Measurements from ENCODE around the gene RPL12. TPM values are rescaled to one million over a fixed set of nuclear protein-coding genes. Genes with fewer than 3 reads are reported as not detected.

RPL12 gene
- total and polyA plus RNA-seq, 10 donors, result 1,013 to 9,017 (median 1,657) TPM

- Histone ChIP-seq H3K27me3 (replicated peaks in 1 of 7) (no peaks in the 10 kb centered on the region), H3K27ac (no peak overlapping the region), H3K36me3 (peaks cover 0 to 95% (median 73%) of the 10 kb centered on the region in 6 donors), H3K9me3 (no peaks in the 10 kb centered on the region), H3K4me1 (peaks cover 0 to 13% (median 4%) of the 10 kb centered on the region in 6 donors), H3K4me3 (no peak overlapping the region)
- TF ChIP-seq, protein P1, sequence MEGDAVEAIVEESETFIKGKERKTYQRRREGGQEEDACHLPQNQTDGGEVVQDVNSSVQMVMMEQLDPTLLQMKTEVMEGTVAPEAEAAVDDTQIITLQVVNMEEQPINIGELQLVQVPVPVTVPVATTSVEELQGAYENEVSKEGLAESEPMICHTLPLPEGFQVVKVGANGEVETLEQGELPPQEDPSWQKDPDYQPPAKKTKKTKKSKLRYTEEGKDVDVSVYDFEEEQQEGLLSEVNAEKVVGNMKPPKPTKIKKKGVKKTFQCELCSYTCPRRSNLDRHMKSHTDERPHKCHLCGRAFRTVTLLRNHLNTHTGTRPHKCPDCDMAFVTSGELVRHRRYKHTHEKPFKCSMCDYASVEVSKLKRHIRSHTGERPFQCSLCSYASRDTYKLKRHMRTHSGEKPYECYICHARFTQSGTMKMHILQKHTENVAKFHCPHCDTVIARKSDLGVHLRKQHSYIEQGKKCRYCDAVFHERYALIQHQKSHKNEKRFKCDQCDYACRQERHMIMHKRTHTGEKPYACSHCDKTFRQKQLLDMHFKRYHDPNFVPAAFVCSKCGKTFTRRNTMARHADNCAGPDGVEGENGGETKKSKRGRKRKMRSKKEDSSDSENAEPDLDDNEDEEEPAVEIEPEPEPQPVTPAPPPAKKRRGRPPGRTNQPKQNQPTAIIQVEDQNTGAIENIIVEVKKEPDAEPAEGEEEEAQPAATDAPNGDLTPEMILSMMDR (IDR thresholded peaks at IDR 0.05 in 8 of 11, conservative IDR thresholded peaks at IDR 0.05 in 3 of 11), result no peak
- TF ChIP-seq POLR2A (IDR thresholded peaks at IDR 0.05) (no peak), POLR2AphosphoS5 (IDR thresholded peaks at IDR 0.05) (no peak)
- DNase-seq, result no peak
- 93 to 98% (median 96%) methylated on average over 8 to 9 of the region's 9 CpGs for WGBS, 5 donors
- intact Hi-C loops (cut with DNase I; ENCODE audit: low total_unique reads), result no loop called here
Observed at GRCh38 chr9:127494304-127494702, 43.1 kb upstream of the RPL12 start.

DNA sequence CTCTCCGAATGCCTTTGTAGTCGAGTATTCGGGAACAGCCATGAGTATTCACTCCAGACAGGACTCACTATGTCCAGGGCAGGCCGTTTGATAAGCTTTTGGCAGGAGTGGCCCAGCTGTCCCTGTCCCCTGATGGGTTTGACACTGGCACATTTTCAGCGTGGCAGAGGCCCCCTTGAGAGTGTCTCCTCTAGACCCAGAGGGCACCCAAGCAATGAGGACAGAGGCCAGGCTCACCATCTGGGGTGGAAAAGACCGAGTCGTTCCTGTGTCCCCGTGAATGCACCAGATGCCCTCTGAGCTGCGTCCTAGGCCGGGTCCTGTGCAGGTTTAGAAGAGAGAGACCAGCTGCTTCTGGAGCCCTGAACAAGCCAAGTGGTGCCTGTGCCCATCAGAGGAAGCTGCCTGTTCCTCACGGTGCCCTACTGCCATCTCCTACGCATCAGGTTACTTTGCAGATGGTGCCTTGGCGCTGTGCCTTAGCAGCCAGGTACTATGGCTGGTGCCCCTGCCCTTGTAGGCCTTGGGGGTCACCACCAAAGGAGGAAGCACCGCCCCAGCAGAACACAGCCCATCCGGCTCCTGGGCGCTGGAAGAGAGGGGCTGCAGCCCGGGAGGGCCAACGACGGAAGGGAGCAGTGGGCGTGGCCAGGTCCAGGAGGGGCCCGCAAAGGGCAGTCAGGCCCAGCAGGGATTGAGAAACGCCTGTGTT, 42.5 kb upstream of the RPL12 start:
- Histone ChIP-seq H3K4me3 (no peak overlapping the region), H3K27ac (no peak overlapping the region), H3K4me1 (peaks cover 0 to 13% (median 4%) of the 10 kb centered on the region in 6 donors), H3K27me3 (replicated peaks in 1 of 7) (no peaks in the 10 kb centered on the region), H3K9me3 (no peaks in the 10 kb centered on the region), H3K36me3 (peaks cover 0 to 100% (median 77%) of the 10 kb centered on the region in 6 donors)
- intact Hi-C loops (cut with DNase I; ENCODE audit: low total_unique reads), result no loop called here
- DNase-seq, result no peak
- TF ChIP-seq POLR2AphosphoS5 (IDR thresholded peaks at IDR 0.05), result peak in 1 of 3 donors; percentile 39
- TF ChIP-seq POLR2A (IDR thresholded peaks at IDR 0.05), result no peak
- TF ChIP-seq, protein P1 (IDR thresholded peaks at IDR 0.05 in 8 of 11, conservative IDR thresholded peaks at IDR 0.05 in 3 of 11), result no peak
- WGBS, 5 donors, result 87 to 99% (median 90%) methylated on average over 5 to 22 of the region's 22 CpGs

GRCh38 chr9:127492616-127493015, 41.4 kb upstream of the RPL12 start:
- Histone ChIP-seq H3K4me1 (peaks cover 0 to 13% (median 4%) of the 10 kb centered on the region in 6 donors), H3K4me3 (no peak overlapping the region), H3K36me3 (peaks cover 0 to 100% (median 81%) of the 10 kb centered on the region in 6 donors), H3K9me3 (no peaks in the 10 kb centered on the region), H3K27me3 (replicated peaks in 1 of 7) (no peaks in the 10 kb centered on the region), H3K27ac (no peak overlapping the region)
- WGBS, 5 donors, result 92 to 94% (median 93%) methylated on average over 12 to 14 of the region's 14 CpGs
- TF ChIP-seq POLR2A (IDR thresholded peaks at IDR 0.05), result no peak
- TF ChIP-seq, protein P1 (IDR thresholded peaks at IDR 0.05 in 8 of 11, conservative IDR thresholded peaks at IDR 0.05 in 3 of 11), result no peak
- no peak for TF ChIP-seq POLR2AphosphoS5 (IDR thresholded peaks at IDR 0.05)
- DNase-seq, result no peak
- intact Hi-C loops (cut with DNase I; ENCODE audit: low total_unique reads), result no loop called here

DNA sequence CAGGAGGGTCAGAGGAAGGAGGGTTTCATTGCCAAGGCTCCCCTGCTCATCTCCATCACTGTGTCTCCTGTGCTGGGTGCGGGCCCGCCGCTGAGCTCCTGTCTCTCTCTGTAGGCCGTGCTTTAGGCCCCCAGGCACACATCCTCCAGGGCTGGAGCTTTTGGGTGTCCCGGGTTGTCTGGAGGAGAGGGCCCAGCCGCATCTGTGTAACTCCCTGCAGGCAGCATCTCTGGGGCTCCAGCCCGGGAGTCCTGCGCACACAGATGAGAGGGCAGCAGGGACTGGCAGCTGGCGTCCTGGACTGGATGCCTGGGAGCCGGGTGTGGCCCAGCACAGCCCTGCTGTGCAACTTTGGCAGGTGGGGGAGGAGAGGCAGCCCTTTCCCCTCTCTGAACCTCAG, 40.3 kb upstream of the RPL12 start:
- intact Hi-C loops (cut with DNase I; ENCODE audit: low total_unique reads), result no loop called here
- no peak overlapping the region for H3K4me3 ChIP-seq
- WGBS, 5 donors, result 92 to 100% (median 94%) methylated on average over 5 to 10 of the region's 10 CpGs
- H3K4me1 ChIP-seq, result peaks cover 0 to 13% (median 4%) of the 10 kb centered on the region in 6 donors
- H3K27me3 ChIP-seq (replicated peaks in 1 of 7), result no peaks in the 10 kb centered on the region
- no peaks in the 10 kb centered on the region for H3K9me3 ChIP-seq
- TF ChIP-seq POLR2A (IDR thresholded peaks at IDR 0.05) (no peak), POLR2AphosphoS5 (IDR thresholded peaks at IDR 0.05) (no peak)
- TF ChIP-seq, protein P1 (IDR thresholded peaks at IDR 0.05 in 8 of 11, conservative IDR thresholded peaks at IDR 0.05 in 3 of 11), result no peak
- DNase-seq, result no peak
- no peak overlapping the region for H3K27ac ChIP-seq
- H3K36me3 ChIP-seq, result peaks cover 0 to 100% (median 82%) of the 10 kb centered on the region in 6 donors
